Sigmoid colon (tissue), 4 donors: ENCODE data around the gene PI4KA.

Experiments used
- POLR2AphosphoS5 ChIP-seq, 4 donors: sonication (generic); formaldehyde crosslinking; IDR thresholded peaks; one replicate each; pipeline ENCODE4 v1.6.1; 2017; ENCODE audit warnings: antibody characterized with exemption in 4 of 4
- TF ChIP-seq, protein P1 (sequence below), 4 experiments: fragments of 450-650 bp in 3 of 4; fragments of 200-600 bp in 1 of 4; IDR thresholded peaks; one replicate each; pipeline ENCODE4 v1.5.1; 2016 to 2019; ENCODE audit warnings: antibody characterized with exemption in 4 of 4, mild to moderate bottlenecking in 3 of 4, moderate library complexity in 2 of 4

DNA sequence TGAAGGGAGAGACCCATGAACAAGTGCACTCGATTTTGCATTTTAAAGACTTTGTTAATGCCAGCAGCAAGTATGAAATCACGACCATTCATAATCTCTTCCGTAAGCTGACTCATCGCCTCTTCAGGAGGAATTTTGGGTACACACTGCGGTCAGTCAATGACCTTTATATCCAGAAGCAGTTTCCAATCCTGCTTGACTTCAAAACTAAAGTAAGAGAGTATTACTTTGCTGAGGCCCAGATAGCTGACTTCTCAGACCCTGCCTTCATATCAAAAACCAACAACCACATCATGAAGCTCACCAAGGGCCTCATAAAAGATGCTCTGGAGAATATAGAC lies 78.8 kb downstream of the PI4KA start:
- TF ChIP-seq, protein P1, sequence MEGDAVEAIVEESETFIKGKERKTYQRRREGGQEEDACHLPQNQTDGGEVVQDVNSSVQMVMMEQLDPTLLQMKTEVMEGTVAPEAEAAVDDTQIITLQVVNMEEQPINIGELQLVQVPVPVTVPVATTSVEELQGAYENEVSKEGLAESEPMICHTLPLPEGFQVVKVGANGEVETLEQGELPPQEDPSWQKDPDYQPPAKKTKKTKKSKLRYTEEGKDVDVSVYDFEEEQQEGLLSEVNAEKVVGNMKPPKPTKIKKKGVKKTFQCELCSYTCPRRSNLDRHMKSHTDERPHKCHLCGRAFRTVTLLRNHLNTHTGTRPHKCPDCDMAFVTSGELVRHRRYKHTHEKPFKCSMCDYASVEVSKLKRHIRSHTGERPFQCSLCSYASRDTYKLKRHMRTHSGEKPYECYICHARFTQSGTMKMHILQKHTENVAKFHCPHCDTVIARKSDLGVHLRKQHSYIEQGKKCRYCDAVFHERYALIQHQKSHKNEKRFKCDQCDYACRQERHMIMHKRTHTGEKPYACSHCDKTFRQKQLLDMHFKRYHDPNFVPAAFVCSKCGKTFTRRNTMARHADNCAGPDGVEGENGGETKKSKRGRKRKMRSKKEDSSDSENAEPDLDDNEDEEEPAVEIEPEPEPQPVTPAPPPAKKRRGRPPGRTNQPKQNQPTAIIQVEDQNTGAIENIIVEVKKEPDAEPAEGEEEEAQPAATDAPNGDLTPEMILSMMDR (IDR thresholded peaks at IDR 0.05): no peak
- no peak for TF ChIP-seq POLR2AphosphoS5 (IDR thresholded peaks at IDR 0.05)
